NCI-H1694 (cell line): ENCODE measurements around the gene EBF3.

Source experiments
- DNase-seq: peaks from one replicate; lab custom pipeline; 2025; lab: John Stamatoyannopoulos, UW

The EBF3 gene

DNA sequence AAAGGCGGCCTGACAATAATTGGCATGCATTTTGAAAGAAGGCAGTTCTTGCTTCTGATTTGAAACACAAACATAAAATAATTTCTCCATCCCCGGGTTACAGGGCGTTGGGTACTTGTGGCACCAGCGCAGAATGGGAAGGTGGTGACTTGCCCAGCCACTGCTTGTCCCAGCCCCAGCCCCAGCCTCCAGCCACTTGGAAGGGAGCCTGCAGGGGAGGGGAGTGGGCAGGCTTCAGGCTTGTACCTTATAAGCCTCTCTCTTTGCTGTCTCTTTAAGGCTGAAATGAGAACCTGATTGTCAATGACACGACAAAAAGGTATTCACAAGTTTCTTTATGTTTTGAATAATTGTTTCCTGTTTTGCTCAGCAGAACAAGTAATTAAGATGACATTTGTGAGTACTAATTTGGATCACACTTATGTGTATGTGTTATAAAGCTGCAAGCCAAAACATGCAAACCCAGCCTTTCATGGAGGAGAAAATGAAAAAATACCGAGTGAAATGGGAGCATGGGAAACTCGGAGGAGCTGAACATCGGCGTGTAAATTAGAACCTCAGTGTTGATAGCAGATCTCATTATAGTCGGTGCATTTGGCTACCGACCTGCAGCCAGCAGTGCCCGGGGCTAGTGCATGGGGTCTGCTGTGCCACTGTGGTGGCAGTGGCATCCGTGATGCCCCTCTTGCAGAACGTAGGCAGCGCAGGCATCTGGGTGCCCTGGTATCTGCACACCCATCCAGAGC, 129.9 kb downstream of the EBF3 start:
- DNase-seq, result no peak

DNA sequence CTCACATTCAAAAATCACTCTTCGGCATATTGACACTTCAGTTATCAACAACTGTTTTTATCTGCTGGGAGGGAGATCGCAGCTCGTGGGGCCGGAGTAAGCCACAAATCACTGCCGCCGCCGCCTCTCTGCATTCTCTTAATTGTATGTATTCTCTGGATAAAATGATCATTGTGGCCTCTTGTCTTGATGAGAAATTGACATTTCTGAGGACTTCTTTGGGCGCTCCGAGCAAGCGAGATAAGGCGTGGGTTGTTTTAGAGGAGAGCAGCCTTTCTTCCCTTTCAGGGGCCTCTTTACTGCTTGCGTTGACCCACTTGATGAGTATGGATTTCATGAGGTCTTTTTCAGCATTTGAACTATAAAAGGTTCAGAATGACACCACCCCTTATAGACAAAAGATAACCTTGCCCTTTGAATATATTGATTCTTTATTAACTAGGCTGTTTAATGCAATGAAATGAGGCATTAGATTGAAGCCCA, 130.6 kb downstream of the EBF3 start:
- DNase-seq, result no peak

DNA sequence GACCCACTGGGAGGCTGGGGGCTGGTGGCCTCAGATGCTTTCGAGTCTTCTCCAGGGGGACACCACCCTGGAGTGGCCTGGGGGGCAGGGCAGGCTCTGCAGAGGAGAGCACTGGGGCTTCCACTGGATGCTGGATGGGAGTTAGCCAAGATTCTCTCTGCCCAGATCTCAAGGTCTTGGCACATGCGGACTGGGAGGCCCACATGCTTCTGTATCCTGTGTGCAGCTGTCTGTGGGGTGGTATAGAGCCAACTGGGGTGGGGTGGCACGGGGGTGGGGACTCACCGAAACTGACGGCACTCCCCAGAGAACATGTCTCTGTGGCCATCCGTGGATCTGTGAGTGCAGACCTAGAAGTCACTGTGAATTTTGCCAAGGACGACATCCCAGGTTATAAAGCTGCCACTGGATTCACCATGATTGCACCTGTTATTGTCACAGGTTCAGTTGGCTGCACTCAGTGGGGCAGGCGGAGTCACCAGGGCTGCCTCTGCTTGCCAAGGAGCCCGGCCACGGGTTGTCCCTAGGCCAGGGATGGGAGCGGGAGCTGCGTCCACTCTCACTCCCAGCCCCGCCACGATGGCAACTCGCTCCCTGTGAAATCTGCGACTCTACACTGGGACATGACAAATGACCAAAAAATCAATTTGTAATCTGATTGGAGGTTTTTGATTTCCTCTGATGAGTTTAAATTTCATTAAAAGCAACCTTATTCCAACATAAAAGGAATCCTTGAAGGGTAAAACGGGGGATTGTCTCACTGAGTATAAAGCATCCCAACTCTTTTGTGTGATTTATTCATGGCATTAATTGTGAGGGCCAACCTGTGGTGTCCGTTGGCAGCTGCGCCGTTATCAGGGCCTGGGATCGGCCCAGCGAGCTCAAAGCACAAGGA, 131.3 kb downstream of the EBF3 start:
- DNase-seq, result no peak

DNA sequence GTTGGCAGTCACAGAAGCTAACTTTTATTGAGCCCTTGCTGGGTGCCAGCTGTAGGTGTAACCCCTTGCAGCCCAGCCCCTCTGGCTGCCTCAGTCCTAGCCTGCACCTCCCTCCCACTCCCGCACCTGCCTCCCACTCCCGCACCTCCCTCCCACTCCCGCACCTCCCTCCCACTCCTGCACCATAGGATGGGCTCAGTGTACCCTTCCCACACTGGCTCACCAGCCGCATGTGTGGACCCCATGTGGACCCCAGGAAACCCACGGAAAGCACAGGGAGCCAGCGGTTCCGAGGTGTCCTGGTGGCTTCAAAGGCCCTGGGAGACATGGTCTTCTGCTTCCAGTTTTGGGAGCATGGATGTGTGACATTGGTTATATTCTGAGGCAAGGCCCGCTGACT, 132.9 kb downstream of the EBF3 start:
- no peak for DNase-seq

DNA sequence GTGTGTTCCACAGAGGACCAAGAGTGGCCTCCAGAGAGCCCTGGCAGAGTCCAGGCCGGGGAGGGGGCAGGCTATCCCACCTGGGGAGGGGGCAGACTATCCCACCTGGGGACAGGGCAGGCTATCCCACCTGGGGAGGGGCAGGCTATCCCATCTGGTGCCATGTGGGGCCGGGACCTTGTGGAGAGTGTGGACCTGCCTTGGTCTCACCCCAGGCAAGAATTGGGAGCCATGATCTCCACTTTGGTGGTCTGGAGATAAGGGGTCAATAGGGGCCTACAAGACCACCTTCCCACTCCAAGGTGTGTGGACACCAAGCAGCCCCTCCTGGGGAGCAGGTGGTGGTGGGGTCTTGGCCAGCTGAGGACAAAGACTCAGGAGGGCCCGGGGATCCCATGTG, 138.2 kb downstream of the EBF3 start:
- DNase-seq, result no peak

DNA sequence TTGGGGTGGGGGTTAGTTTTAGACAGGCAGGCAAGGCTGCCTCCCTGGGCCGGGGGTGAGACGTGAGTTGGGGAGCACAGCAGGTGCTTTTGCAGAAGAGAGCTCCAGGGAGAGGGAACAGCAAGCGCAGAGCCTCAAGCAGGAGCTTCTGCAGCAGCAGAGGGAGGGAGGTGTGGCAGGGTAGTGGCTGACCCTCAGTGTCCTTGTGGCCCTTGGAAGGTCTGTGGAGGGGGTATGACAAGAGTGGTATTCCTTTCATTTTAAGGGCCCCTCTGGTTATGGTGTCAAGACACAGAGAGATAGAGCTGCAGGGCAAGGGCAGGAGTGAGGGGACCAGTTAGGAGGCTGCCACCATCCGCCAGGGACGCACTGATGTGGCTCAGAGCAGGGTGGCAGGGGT, 138.9 kb downstream of the EBF3 start:
- no peak for DNase-seq

DNA sequence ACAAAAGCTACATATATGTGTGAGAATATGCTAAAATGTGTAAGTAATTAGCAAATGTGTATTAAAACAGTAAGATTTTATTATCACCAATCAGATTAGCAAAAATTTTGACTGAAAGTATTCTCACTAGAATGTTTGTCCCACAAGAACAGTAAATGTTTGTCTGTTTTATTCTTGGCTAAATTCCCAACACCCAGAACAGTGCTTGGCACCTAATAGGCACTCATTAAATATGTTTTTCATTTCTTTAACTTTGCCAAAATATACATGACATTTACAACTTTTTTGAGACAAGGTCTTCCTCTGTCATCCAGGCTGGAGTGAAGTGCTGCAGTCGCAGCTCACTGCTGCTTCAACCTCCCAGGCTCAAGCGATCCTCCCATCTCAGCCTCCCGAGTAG, 143.6 kb downstream of the EBF3 start:
- no peak for DNase-seq

DNA sequence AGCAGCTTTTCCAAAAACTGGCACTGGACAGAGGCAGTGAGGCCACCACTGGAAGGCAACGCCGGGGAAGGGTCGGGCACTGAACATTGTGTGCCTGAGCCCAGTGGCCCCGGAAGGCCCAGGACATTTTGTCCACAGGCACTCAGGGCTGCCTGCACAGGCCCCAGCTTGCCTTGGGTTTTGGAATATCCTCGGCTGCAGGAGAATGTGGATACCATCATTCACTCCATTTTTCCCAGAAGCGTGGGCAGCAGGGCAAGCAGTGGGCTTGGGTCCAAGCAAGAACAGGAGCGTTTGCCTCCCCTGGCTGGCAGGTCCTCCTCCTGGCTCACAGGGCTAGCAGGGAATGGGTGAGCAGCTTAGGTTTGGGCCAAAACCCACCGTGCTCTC, 147.4 kb downstream of the EBF3 start:
- no peak for DNase-seq

DNA sequence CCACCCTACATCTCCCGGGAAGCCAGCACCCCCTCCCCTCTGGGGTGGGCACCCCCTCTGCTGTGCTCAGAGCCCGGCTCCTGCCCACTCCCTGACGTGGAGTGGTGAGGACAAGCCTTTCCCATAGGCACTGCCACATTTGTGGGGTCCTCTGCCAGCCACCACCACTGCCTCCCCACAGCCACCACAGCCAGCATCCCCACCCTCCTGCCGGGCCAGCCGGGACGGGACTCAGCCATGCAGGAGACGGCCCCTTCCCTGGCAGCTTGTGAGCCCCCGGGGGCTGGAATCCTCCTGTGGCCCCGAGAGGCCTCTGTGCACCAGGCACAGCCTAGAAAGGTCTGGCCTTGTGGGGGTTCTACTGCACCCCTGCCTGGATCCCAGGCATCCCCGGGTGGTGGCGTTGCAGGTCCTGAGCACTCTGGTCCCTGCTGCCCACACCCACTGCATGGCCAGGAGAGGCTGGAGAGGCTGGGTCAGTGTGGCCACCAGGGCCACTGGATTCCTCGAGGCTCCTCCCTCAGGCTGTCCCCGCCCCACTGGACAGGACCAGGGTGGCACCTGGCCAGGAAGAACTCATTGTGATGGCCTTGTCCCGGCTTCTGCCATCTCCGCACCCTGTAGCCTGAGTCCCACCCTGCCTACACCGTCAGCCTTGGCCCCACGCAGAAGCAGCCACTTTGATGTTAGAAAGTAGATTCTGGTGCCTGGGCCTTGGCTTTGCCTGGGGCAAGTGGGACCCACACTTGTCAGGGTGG, 148.0 kb downstream of the EBF3 start:
- no peak for DNase-seq

DNA sequence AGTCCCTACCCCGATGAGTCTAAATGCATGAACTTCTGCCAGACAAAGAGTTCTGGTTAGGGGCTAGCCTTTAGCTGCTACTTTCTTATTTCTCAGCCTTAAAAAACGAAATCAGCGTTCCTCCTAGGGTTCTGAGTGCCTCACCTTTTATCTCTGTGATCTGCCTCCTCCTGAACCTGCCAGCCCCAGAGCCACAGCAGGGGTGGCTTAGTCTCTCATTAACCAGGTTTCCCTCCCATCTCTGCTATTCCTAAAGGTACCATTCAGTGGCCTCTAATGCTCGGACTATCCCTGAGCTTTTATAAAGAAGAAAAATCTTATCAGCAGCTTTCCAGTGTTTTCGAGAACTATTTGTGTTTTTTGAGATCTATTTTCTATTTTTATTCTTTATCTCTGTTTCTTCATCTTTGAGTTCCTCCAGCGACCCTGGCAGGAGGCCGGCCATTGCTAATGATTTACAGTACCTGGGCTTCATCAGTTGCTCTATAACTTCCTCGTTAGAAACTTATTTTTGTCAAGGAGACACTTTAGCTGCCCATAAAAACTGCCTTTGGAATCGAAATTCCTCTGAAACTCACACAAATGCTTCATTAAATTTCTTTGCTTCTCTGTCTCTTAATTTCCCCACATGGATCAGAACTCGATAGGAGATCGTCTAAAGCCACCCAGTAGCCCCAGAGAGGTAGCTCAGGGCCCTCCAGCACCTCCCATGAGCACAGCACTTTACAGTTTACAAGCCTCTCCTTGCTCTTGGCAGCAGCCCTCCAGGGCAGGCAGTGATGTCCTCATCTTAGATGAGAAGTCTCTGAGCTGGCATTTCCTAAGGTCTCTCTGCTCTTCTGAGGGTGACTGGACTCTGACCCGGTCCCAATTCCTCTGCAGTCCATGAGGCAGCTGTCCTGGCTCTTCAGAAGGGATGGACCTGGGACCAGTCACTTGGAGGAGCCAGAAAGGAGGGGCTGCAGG, 149.1 kb downstream of the EBF3 start:
- DNase-seq, result no peak

DNA sequence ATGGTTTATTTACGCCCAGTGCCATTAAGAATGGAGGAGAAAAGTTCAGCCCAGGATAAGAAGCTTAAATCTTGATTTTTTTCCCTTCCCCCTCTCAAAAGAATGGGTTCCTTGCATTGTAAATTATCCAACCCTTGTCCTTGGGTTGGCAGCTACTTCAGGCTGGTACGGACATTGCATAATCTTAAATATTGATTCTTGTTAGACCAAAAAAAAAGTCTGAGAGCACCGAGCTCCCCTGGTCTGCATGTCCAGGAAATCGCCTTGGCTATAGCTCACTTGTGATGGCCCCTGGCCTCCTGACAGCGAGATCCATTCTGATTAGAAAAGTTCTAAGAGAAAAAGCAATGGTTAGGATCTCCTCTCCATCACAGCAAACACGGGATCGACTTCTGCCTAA, 151.7 kb downstream of the EBF3 start:
- DNase-seq, result no peak

DNA sequence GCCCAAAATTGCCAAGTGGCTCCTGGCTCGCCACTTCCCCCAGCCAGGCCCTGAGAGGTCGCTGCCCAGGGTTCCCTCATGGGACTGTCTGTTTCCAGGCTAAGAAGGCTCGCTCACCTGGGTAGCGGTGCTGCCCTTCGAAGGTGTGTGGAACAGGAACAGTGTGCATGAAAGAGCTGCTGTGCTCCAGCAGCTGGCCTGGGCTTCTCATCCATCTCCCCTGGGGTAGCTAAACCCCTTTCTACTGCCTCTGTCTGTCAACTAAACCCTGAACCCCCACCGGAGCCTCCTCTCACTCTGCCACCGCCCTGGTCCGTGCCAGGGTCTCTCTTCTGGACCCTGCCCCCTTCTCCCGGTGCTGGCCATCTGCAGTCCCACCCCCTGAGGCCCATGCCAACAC, 152.9 kb downstream of the EBF3 start:
- DNase-seq, result no peak

DNA sequence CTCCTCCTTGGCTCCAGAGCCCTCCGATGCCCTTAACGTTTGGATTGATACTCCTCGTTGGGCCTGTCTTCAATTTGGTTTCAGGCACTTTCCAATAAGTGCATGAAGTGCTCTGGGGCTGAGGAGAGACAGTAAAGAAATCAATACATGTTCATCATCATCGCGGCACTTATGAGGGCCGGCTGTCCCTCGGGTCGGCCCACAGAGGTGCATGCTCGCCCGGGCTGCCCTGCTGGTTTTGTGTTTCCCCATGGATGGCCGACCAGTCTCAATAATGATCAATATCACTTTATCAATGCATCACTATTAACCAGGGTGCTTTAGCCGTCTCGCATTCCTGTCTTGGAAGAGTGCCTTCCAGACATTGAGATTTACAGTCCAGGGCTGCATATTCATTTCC, 154.2 kb downstream of the EBF3 start:
- DNase-seq, result no peak

DNA sequence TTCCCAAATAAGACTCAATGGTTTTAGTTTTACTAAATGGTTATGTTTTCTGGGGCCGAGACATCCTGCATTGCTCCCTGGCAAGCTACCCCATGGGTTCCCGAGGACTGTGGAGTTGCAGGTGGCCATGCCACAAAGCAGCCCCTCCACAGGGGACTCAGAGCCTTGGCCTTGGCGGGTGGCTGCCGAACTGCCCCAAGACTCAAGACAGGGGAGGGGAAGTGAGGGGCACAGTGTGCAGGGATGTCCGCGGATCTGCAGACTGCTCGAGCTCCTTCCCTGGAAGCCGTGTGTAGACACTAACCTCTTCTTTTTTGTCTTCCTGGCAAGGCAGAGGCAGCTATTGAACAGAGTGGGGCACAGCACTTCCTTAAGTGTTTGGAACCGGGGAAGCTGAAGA, 154.6 kb downstream of the EBF3 start:
- DNase-seq, result no peak

DNA sequence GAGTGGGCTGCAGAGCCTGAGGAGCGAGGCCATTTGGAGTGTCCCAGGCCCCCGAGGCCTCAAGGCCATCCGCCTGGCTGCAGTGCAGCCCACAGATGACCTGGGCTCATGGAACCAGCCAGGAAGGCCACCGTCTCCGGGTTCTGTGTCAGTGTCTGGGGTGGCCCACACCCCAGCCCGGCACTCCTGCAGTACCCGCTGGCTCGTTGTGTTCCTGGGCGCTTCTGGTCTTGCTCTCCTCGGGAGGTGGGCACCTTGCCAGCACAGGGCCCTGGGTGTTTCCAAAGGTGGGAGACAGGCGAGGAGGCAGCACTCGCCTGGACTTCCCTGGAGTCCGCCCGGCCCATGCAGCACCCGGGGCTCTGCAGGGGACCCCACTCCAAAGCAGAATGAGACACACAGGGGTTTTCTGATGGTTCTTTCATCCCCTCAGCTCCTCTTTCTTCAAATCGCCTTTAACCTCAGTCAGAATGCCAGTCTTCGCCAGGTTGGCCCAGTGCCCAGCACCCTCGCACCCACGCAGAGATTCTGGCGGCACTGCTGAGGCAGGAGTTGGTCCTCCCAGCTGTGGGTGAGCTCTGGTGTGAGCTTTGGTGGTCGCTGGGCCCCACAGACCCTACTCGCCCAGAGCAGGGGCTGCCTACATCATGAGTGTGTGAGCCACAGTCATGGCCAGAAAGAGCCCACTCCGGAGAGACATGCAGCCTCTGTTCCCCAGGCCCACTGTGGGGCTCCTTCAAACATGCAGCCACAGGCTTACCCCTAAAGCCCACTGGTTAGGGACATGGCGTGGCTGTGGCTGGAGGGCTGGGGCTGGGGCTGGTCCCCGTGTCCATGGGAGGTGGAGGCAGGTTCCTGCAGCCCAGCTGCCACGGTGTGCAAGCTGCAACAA, 155.7 kb downstream of the EBF3 start:
- no peak for DNase-seq

DNA sequence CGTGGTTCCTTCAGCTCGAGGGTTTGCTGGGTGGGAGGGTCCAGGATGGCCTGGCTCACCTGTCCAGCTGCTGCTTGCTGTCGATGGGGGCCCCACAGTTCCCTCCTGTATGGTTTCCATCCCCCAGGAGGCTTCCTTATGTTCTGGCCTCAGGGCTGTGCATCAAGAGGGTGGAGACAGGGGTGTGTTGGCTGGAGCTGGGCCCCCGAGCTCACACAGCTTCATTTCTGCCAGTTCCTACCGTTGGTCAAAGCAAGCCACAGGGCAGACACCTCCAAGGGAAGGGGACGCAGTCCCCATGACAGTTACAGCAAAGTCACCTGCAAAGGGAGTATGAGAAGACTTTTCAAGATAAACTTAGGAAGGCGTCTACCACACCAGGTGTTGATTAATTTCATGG, 156.9 kb downstream of the EBF3 start:
- no peak for DNase-seq

DNA sequence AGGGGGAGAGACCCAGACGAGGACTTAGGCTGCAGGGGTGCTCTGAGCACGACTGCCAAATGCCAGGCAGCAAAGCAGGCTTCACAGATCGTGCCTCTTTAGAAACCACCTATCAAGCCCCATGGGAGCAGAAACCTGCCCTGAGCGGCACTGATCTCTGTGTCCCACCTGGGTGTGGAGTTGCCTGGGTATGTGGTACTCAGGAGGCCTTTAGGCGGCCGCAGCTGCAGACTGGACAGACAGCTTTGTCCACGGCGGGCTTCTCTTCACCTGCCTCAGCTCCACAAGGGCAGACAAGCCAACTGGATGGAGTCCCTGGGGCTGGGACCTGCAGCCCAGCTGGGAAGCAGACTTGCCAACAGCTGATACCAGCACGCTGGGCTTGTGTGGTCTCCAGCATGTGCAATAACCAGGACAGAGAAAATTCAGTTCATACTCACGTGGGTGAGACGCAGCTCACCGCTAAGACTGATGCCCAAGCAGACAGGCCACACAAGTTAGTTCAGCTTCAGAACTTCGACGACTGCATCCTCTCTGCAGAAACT, 163.2 kb downstream of the EBF3 start:
- DNase-seq, result no peak

DNA sequence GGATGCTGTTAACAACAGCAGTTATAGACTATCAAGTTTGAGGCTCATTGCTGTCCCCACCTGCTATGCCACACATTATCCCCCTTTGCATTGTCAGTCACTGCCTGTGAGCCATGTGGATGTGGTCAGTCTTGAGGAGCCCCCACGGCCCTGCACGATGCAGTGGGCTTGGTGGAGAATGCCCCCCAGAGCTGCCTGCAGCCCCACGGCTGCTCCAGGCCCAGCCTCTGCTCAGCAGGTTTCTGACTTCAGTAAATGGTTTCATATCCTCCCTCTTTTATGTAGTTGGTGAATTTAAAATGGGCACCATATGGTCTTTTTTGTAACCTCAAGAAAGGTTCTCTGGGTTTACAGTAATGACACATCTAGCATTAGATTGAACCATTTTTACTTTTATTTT, 164.1 kb downstream of the EBF3 start:
- no peak for DNase-seq

DNA sequence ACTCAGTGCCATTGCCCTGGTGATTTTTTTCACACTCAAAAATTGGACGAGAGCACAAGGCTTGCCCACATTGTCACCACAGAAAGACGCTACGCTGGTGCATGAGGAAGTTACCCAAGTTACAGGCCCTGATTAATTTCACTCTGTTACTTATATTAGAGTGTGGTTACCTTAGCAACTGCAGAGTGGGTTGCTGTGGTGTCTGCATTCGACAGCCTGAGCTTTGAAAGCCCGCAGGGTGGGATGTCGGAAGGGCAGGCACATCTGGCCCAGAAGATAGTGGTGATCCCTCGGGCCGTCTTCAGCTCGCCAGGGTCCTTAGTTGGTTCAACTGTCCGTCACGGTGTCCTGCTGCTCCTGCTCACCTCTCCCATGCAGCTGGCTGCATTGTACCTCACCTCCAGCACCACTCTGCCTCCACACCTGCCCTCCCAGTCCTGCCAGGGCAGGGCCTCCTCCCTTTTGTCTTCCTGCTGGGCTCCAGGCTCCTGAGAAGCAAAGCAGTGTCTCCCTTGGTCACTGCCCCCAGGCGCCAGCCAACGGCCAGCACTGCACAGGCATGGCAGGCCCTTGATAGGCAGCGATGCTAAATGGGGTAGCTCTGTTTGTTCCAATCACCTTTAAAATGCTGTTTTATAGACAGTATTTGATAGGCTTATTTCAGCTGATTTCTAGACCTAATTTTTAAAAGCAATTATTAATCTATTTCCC, 167.2 kb downstream of the EBF3 start:
- DNase-seq, result no peak
